ENCODE measurements around the gene KANK2. TPM values are rescaled to one million over a fixed set of nuclear protein-coding genes. Genes with fewer than 3 reads are reported as not detected.

Gene KANK2
- polyA plus RNA-seq, 1 of the 3 experiments (the other 2 are of a cell fraction), result 92.4 TPM

- no peak for TF ChIP-seq ZBTB33 (IDR thresholded peaks at IDR 0.05; ENCODE audit: borderline replicate concordance, low read depth)
Observed at GRCh38 chr19:11174336-11174735, 23.0 kb downstream of the KANK2 start (continued).

DNA sequence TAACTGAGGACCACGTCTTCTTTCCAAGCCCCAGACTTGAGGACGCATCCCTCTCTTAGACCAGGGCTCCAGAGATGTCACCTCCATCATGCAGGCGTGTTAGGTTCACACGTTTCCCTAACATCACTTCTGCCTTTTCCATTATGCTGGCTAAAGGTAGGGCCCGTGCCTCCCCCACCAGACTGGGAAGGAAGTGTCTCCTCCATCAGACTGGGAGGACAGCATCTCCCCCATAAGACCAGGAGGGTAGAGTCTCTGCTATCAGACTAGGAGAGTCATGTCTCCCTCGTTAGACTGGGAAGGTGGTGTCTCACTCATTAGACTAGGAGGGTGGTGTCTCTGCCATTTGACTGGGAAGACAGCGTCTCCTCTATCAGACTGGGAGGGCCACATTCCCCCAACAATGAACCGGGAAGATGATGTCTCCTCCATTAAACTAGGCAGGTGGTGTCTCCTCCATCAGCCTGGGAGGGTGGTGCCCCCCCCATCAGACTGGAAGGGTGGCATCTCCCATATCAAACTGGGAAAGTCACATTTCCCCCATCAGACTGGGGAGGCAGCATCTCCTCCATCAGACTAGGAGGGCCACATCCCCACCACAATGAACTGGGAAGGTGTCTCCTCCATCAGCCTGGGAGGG, 23.7 kb downstream of the KANK2 start:
- H3K4me1 ChIP-seq (ENCODE audit: control insufficient read depth in 1 of 2, insufficient read depth in 2 of 2, low read depth in 1 of 2, low read length in 1 of 2), result peaks cover 0 to 9% of the 10 kb centered on the region in 2 experiments; a peak in 1 of 4 replicates
- H3K27ac ChIP-seq (ENCODE audit: low read depth in 2 of 2, low read length in 1 of 2), result no peak overlapping the region

GRCh38 chr19:11172576-11172975, 24.8 kb downstream of the KANK2 start:
- Histone ChIP-seq H3K4me3 (ENCODE audit: low read depth in 2 of 2, low read length in 1 of 2) (no peak overlapping the region), H3K79me2 (ENCODE audit: insufficient read depth) (peaks cover 3% of the 10 kb centered on the region; the same call in 1 of the 2 replicates), H2AFZ (ENCODE audit: low read depth) (no peak overlapping the region), H3F3A (replicated peaks; ENCODE audit: insufficient read depth) (peaks cover 24% of the 10 kb centered on the region), H3K9ac (no peak overlapping the region), H4K20me1 (ENCODE audit: insufficient read depth) (no peaks in the 10 kb centered on the region), H3K4me2 (no peak overlapping the region), H3K9me2 (no peaks in the 10 kb centered on the region), H3K9me3 (no peaks in the 10 kb centered on the region), H3K36me3 (replicated peaks in 1 of 2; ENCODE audit: control insufficient read depth in 1 of 2, insufficient read depth in 2 of 2, low read length in 1 of 2) (peaks cover 45 to 59% of the 10 kb centered on the region in 2 experiments), H3K4me1 (ENCODE audit: control insufficient read depth in 1 of 2, insufficient read depth in 2 of 2, low read depth in 1 of 2, low read length in 1 of 2) (peaks cover 0 to 16% of the 10 kb centered on the region in 2 experiments; a peak in 2 of 4 replicates), H3K27me3 (ENCODE audit: insufficient read depth) (no peaks in the 10 kb centered on the region), H3K27ac (ENCODE audit: low read depth in 2 of 2, low read length in 1 of 2) (no peak overlapping the region)
- 95% methylated on average over 5 of the region's 6 CpGs for WGBS (ENCODE audit: low lambda C conversion rate)
- TF ChIP-seq TAF1 (IDR thresholded peaks at IDR 0.05; ENCODE audit: borderline replicate concordance, low read depth, low read length) (no peak), TEAD4 (IDR thresholded peaks at IDR 0.05; ENCODE audit: borderline replicate concordance, insufficient read depth) (no peak), IRF3 (IDR thresholded peaks at IDR 0.05; ENCODE audit: low read depth, low read length) (no peak)
- CTCF ChIA-PET, result interaction anchor here (1.5 kb wide), 1 partner anchor 46 kb away, joined by 5 read pairs; no protein-coding TSS in a partner anchor
- no peak for DNase-seq
- POLR2A ChIA-PET, result no interaction called here

More for the DNA sequence above, 23.7 kb downstream of the KANK2 start:
- H3K9ac ChIP-seq, result no peak overlapping the region
- H3K79me2 ChIP-seq (ENCODE audit: insufficient read depth), result peaks cover 3% of the 10 kb centered on the region; the same call in 1 of the 2 replicates
- H3K4me2 ChIP-seq, result no peak overlapping the region
- no peak overlapping the region for H3K4me3 ChIP-seq (ENCODE audit: low read depth in 2 of 2, low read length in 1 of 2)
- H4K20me1 ChIP-seq (ENCODE audit: insufficient read depth), result no peaks in the 10 kb centered on the region
- ChIA-PET POLR2A (no interaction called here), CTCF (interaction anchor here (1.5 kb wide), 1 partner anchor 47 kb away, joined by 5 read pairs; no protein-coding TSS in a partner anchor)
- no peak for DNase-seq
- peaks cover 19% of the 10 kb centered on the region for H3F3A ChIP-seq (replicated peaks; ENCODE audit: insufficient read depth)
- no peak overlapping the region for H2AFZ ChIP-seq (ENCODE audit: low read depth)
- no peaks in the 10 kb centered on the region for H3K27me3 ChIP-seq (ENCODE audit: insufficient read depth)
- TF ChIP-seq NFIC (IDR thresholded peaks at IDR 0.05; ENCODE audit: borderline replicate concordance), result no peak
- no peak for TF ChIP-seq SMC3 (IDR thresholded peaks at IDR 0.05; ENCODE audit: low read depth, low read length)
- no peak for TF ChIP-seq ELF1 (IDR thresholded peaks at IDR 0.05)
- TF ChIP-seq, protein P1, sequence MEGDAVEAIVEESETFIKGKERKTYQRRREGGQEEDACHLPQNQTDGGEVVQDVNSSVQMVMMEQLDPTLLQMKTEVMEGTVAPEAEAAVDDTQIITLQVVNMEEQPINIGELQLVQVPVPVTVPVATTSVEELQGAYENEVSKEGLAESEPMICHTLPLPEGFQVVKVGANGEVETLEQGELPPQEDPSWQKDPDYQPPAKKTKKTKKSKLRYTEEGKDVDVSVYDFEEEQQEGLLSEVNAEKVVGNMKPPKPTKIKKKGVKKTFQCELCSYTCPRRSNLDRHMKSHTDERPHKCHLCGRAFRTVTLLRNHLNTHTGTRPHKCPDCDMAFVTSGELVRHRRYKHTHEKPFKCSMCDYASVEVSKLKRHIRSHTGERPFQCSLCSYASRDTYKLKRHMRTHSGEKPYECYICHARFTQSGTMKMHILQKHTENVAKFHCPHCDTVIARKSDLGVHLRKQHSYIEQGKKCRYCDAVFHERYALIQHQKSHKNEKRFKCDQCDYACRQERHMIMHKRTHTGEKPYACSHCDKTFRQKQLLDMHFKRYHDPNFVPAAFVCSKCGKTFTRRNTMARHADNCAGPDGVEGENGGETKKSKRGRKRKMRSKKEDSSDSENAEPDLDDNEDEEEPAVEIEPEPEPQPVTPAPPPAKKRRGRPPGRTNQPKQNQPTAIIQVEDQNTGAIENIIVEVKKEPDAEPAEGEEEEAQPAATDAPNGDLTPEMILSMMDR (IDR thresholded peaks at IDR 0.05), result no peak
- TF ChIP-seq GABPA (IDR thresholded peaks at IDR 0.05; ENCODE audit: low read depth), result no peak
- TF ChIP-seq, protein P2, sequence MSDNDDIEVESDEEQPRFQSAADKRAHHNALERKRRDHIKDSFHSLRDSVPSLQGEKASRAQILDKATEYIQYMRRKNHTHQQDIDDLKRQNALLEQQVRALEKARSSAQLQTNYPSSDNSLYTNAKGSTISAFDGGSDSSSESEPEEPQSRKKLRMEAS (IDR thresholded peaks at IDR 0.05; ENCODE audit: low read depth), result no peak
- TF ChIP-seq SIN3A (IDR thresholded peaks at IDR 0.05; ENCODE audit: borderline replicate concordance, low read depth, low read length), result no peak
- no peak for TF ChIP-seq EP300 (IDR thresholded peaks at IDR 0.05; ENCODE audit: borderline replicate concordance in 1 of 2, low read depth in 1 of 2, low read length in 1 of 2)
- TF ChIP-seq MEF2A (IDR thresholded peaks at IDR 0.05; ENCODE audit: borderline replicate concordance, low read depth), result no peak
- no peaks in the 10 kb centered on the region for H3K9me3 ChIP-seq
- no peaks in the 10 kb centered on the region for H3K9me2 ChIP-seq
- WGBS (ENCODE audit: low lambda C conversion rate), result 97% methylated on average over 8 of the region's 8 CpGs
- peaks cover 49 to 60% of the 10 kb centered on the region in 2 experiments for H3K36me3 ChIP-seq (replicated peaks in 1 of 2; ENCODE audit: control insufficient read depth in 1 of 2, insufficient read depth in 2 of 2, low read length in 1 of 2)

Measured in SK-N-SH (cell line).